Gastroesophageal sphincter (tissue), 4 donors: ENCODE data around the gene RIPOR3. TPM values are rescaled to one million over a fixed set of nuclear protein-coding genes. Genes with fewer than 3 reads are reported as not detected.
"Not testable (repeated sequence)": the region's sequence is repeated elsewhere in the genome, so short reads cannot be mapped to it uniquely, and the experiment has no call there.

Experiments used
- ATAC-seq: fragments of 150-250 bp; one replicate; pipeline ENCODE4 v1.9.1; 2016; ENCODE audit warnings: mild to moderate bottlenecking, moderate library complexity
- H3K27ac ChIP-seq, 4 donors: fragments of 200-600 bp; sonication (generic) in 3 of 4; 1 replicate in 3 of 4; 2 replicates in 1 of 4; pipeline ENCODE4 v1.5.1; 2016 to 2019
- H3K27me3 ChIP-seq: fragments of 200-600 bp; sonication (generic); one replicate; pipeline ENCODE4 v1.5.1; 2019
- H3K36me3 ChIP-seq, 2 donors: fragments of 200-600 bp; sonication (generic); one replicate each; pipeline ENCODE4 v1.5.1; 2019; ENCODE audit warnings: control low read depth in 1 of 2
- H3K4me1 ChIP-seq, 3 donors: fragments of 200-600 bp; sonication (generic); 1 replicate in 2 of 3; 2 replicates in 1 of 3; pipeline ENCODE4 v1.5.1; 2016 to 2019; ENCODE audit warnings: control low read depth in 2 of 3
- H3K4me3 ChIP-seq, 2 donors: fragments of 200-600 bp; sonication (generic); one replicate each; pipeline ENCODE4 v1.5.1; 2019; ENCODE audit warnings: mild to moderate bottlenecking in 1 of 2, moderate library complexity in 1 of 2
- H3K9me3 ChIP-seq, 3 donors: fragments of 200-600 bp; sonication (generic); one replicate each; pipeline ENCODE4 v1.5.1; 2017 to 2019; ENCODE audit warnings: control low read depth in 2 of 3
- CTCF ChIP-seq, 4 experiments: fragments of 200-600 bp in 2 of 4; fragments of 450-650 bp in 2 of 4; sonication (generic) in 1 of 4; IDR thresholded peaks; one replicate each; pipeline ENCODE4 v1.5.1; 2017 to 2019; ENCODE audit warnings: antibody characterized with exemption in 4 of 4, mild to moderate bottlenecking in 2 of 4, moderate library complexity in 2 of 4
- EP300 ChIP-seq: sonication (generic); formaldehyde crosslinking; IDR thresholded peaks from one replicate; pipeline ENCODE4 v1.6.1; 2017; ENCODE audit warnings: antibody characterized with exemption, mild to moderate bottlenecking
- POLR2A ChIP-seq, 2 donors: fragments of 450-650 bp; IDR thresholded peaks; one replicate each; pipeline ENCODE4 v1.6.1; 2017; ENCODE audit warnings: antibody characterized with exemption in 2 of 2, mild to moderate bottlenecking in 2 of 2, moderate library complexity in 1 of 2
- POLR2AphosphoS5 ChIP-seq: sonication (generic); formaldehyde crosslinking; IDR thresholded peaks from one replicate; pipeline ENCODE4 v1.6.1; 2017; ENCODE audit warnings: antibody characterized with exemption
- WGBS, 2 donors: methylation state at CpG; one replicate each; pipeline ENCODE4 v1.1.5; 2018; ENCODE audit warnings: low coverage in 1 of 2; 5-methylcytosine and 5-hydroxymethylcytosine counted together
- total RNA-seq, 4 donors: library from RNA; depleted of rRNA; stranded (reverse); fragments of >200 nt; gene quantifications; one replicate each; pipeline ENCODE4 v1.1.0, GENCODE V29; 2016

Gene RIPOR3
- total RNA-seq, 4 donors from 2014 or later, result 8.2 to 24.1 (median 12.9) TPM

GRCh38 chr20:50625986-50626677 lies 65.2 kb downstream of the RIPOR3 start:
- peaks cover 0 to 13% of the 10 kb centered on the region in 2 donors for H3K36me3 ChIP-seq
- peak overlapping the region in 3 of 4 donors; percentile 47 to 60 (median 57) for H3K27ac ChIP-seq
- 40% methylated on average over 2 of the region's 15 CpGs; no CpG with 5 or more reads in 1 of the 2 donors for WGBS, 2 donors
- peak; percentile 68 for ATAC-seq
- no peak overlapping the region for H3K4me3 ChIP-seq
- H3K9me3 ChIP-seq, result peaks cover 0 to 6% (median 0%) of the 10 kb centered on the region in 3 donors
- no peak for TF ChIP-seq POLR2AphosphoS5
- peak in 3 of 4 experiments; percentile 73 to 87 (median 78) for TF ChIP-seq CTCF (IDR thresholded peaks at IDR 0.05)
- peaks cover 0 to 28% (median 11%) of the 10 kb centered on the region in 3 donors for H3K4me1 ChIP-seq
- H3K27me3 ChIP-seq, result no peaks in the 10 kb centered on the region

- Histone ChIP-seq H3K4me3 (no peak overlapping the region), H3K27me3 (no peaks in the 10 kb centered on the region), H3K27ac (no peak overlapping the region), H3K9me3 (peaks cover 0 to 12% (median 0%) of the 10 kb centered on the region in 3 donors), H3K36me3 (peaks cover 0 to 13% of the 10 kb centered on the region in 2 donors), H3K4me1 (peaks cover 0 to 23% (median 11%) of the 10 kb centered on the region in 3 donors)
- no peak for ATAC-seq
- 84% methylated on average over 7 of the region's 18 CpGs; no CpG with 5 or more reads in 1 of the 2 donors for WGBS, 2 donors
- TF ChIP-seq CTCF (IDR thresholded peaks at IDR 0.05) (no peak), EP300 (no peak), POLR2A (IDR thresholded peaks at IDR 0.05) (no peak), POLR2AphosphoS5 (no peak)
These were observed 66.9 kb downstream of the RIPOR3 start for GRCh38 chr20:50624351-50625016.

DNA sequence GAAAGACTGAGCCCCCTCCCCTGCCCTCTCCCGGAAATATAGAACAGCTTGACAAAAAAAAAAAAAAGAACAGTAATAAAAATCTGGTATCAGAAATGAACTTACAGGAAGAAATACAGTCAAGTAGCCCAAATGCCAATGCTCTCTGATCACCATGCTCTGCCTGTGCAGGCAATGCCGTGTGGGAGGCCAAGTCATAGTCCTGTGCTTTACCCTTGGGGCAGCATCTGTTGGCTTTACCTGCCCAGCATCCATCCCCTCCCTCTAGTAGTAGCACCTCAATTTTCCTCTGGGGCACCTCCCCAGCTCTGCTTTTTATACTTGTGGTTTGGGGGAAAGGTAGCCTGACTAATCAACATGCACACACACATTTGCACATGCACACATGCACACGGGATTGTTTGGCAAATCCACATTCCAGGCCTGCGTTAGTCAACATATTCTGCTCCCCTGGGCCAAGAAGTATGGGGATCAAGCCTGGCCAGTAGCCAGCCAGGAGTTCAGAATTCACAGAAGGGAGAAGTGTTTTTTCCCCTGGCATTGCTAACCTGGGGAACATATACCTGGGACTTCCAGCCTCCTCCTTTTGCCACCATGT lies 70.2 kb downstream of the RIPOR3 start:
- H3K4me1 ChIP-seq, result peaks cover 0 to 8% (median 7%) of the 10 kb centered on the region in 3 donors
- H3K36me3 ChIP-seq, result peaks cover 0 to 22% of the 10 kb centered on the region in 2 donors
- no peaks in the 10 kb centered on the region for H3K27me3 ChIP-seq
- no peak for ATAC-seq
- no peak overlapping the region for H3K27ac ChIP-seq
- peaks cover 0 to 12% (median 0%) of the 10 kb centered on the region in 3 donors for H3K9me3 ChIP-seq
- no peak overlapping the region for H3K4me3 ChIP-seq
- TF ChIP-seq EP300 (no peak), POLR2AphosphoS5 (no peak), POLR2A (IDR thresholded peaks at IDR 0.05) (no peak)
- 69 to 90% methylated on average over 2 to 3 of the region's 4 CpGs for WGBS, 2 donors

DNA sequence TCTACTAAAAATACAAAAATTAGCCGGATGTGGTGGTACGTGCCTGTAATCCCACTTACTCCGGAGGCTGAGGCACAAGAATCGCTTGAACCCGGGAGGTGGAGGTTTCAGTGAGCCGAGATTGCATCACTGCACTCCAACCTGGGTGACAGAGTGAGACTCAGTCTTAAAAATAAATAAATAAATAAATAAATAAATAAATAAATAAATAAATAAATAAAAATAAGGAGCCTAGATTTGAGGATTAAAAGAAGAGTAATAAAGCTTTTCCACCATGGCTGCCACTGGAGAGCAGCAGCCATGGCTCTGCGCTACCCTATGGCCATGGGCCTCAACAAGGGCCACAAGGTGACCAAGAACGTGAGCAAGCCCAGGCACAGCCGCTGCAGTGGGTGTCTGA lies 70.9 kb downstream of the RIPOR3 start:
- not testable (repeated sequence) for H3K4me3 ChIP-seq, ATAC-seq, H3K27ac ChIP-seq, H3K4me1 ChIP-seq, H3K27me3 ChIP-seq
- 80 to 93% methylated on average over 1 to 3 of the region's 9 CpGs for WGBS, 2 donors
- Histone ChIP-seq H3K36me3 (peaks cover 0 to 29% of the 10 kb centered on the region in 2 donors), H3K9me3 (peaks cover 0 to 12% (median 0%) of the 10 kb centered on the region in 3 donors)

- TF ChIP-seq POLR2AphosphoS5 (no peak), POLR2A (IDR thresholded peaks at IDR 0.05) (no peak), CTCF (IDR thresholded peaks at IDR 0.05) (no peak), EP300 (no peak)
- Histone ChIP-seq H3K4me3 (no peak overlapping the region), H3K36me3 (peaks cover 0 to 41% of the 10 kb centered on the region in 2 donors), H3K9me3 (peaks cover 0 to 12% (median 0%) of the 10 kb centered on the region in 3 donors), H3K27me3 (no peaks in the 10 kb centered on the region), H3K4me1 (no peaks in the 10 kb centered on the region), H3K27ac (no peak overlapping the region)
- ATAC-seq, result no peak
- WGBS, 2 donors, result 100% methylated on average over 1 of the region's 1 CpG; no CpG with 5 or more reads in 1 of the 2 donors
These were observed 72.8 kb downstream of the RIPOR3 start for GRCh38 chr20:50618537-50618936.
